Measurements from ENCODE around the gene SSH2.
"Not testable (repeated sequence)": the region's sequence is repeated elsewhere in the genome, so short reads cannot be mapped to it uniquely, and the experiment has no call there.

The SSH2 gene

DNA sequence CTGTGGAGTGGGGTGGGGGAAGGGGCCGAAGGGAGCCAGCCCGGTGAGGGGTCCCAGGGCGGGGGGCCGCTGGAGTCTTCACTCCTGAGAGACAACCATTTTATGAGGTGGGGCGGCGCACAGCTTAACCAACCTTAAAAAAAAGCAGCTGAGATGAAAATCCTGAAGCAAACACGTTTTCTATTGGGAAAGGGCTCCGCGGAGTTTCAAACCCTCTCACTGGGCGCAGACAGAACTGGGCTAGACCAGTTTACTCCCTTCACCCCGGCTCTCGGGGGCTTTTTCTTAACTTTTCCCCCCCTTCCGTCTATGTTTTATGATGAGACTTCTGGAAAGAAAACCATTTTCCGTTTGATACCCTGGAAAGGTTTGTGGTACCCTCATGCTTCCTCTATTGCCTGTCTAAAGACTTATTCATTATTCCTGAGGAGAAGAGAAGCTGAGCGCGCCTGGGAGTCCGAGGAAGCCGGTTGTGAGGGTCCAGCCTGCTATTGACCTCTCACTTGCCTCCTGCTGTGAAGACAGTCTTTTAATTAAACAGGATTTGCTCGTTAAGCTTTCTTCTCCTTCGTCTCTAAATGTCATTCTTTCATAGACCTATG is 482 bp upstream of the SSH2 start:
- no peak for DNase-seq

DNA sequence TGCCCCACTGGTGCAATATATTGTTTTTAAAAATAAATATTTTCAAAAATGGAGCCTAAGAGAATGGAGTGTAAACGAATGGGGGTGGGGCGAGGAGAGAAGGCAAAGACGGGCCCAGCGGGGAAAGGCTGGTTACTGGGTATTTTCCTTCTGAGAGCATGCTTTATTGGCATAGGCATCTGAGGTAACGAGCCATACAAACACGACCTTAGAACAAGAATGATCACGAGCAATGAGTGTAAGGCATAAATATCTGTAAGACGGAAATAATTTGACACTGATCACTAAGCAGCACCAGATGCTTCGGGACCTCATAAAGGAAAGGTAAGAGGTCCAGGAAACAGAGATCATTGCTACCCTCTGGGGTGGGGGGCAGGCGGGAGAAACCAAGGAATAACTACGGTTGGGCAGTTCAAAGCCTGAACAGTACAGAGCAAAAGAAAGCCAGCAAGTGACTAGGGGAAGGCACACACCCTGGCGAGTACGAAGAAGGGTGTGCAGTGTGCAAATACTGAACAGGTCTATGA is 959 bp downstream of the SSH2 start:
- DNase-seq: no peak

DNA sequence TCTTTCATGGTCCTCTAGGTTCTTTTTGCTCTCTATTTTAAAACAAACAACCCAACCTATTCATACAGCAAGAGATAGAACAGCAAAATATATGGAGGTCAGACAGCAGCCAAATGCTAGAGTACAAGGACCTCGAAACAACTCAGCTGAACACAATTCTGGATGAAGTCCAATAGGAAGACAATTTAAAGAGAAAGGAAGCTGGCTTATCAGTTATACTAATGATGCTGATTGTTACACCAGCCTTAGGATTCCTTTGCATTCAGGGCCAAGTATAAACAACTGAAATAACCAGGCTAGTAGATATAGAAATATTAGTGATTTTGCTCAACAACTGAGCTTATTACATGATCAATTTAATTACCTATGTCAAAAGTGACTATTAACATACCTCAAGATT is 2.5 kb downstream of the SSH2 start:
- no peak for DNase-seq

DNA sequence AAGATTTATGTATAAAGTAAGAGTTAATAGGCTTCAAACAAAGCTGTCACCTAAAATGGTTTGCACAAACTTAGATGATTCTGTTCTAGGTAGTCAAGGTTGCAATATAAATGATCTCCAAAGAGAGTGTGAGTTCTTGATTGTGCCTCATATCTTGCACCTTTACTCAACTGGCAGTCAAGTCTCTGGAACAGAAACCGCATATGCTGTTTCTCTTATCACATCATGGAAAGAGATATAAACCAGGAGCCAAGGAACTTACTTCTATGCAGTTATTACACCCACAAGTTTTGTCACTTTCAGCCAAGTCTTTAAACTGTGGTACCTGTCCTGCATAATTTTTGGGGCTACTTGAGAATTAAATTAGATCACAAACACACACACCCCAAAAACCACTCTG is 5.2 kb downstream of the SSH2 start:
- DNase-seq: no peak

DNA sequence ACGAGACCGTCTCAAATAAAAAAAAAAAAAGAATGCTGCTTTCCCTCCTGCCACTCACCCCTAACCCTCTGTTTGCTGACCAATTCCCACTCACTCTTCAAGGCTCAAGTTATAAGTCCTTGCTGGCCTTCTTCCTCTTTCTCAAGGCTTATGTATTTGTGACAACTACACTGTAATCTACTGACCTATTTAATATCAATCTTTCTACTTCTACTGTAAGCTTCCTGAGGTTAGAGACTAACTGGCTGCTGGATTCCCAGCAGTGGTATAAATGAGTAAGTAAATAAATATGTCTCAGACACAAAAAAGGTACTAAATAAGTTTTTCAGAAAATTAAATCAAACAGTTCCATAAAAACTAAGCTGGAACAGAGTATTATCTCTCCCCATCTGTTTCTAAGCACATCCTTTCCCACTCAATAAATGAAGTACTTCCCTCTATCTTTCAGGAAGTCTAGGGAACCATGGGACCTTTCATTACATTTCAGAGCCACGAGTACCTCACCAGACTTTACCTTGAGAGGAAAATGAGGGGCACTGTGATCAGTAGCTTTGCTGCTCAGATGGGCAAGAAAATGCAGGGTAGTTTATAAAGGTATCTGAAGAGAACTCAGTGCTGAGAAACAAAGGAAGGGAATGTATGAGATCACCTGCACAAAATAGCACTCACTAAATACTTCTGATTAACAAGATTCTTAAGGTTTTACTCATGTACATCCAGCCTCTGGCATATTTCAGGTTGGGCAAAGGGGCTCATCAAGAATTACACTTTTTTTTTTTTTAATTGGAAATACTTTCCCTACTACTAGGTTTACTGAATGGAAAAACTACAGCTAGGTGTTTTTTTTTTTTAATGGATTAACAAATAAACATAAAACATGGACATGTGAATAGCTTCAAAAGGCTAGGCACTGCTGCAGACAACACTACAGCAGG is 10.8 kb downstream of the SSH2 start:
- DNase-seq: no peak

DNA sequence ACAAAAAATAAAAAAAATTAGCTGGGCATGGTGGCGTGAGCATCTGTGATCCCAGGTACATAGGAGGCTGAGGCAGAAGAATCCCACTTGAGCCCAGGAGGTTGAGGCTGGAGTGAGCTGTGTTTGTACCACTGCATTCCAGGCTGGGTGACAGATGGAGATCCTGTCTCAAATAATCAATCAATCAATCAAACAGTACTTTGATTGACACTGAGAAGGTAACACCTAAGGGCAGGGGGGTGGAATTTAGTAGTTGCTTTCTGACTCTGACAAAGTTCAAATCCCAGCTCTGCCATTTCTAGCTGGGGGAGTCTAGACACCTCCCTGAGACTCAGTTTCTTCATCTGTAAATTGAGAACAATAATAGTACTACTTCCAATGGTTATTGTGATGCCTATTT is 12.0 kb downstream of the SSH2 start:
- no peak for DNase-seq

DNA sequence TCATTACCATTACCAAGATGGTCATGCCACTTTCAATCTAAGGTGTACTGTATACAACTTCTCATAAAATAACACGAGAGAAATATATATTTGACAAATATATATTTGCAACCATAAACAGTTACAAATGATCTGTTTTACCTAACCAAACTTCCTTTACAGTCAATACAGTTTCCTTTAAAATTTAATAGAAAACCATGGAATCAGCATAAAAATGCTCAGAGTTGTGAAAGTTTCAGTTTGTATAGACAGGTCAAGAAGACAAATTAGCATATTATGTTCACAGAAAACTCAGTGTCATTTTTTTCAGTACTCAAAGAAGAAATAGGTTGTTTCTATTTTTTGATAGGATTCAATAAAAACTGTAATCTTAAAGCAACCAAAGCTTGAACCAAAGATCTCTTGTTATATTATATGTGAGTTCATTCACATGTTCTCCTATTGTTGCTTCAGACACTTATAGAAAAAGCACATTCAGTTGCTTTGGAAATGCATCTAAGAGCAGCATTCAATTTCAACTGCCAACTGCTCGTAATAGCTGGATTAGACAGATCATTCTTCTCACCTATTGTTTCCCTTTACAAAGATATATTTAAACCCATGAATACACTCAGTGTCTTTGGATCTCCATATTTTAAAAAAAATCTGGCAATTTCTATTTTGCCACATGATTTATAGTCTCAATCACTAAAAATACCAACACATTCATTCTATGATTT is 15.1 kb downstream of the SSH2 start:
- no peak for DNase-seq

DNA sequence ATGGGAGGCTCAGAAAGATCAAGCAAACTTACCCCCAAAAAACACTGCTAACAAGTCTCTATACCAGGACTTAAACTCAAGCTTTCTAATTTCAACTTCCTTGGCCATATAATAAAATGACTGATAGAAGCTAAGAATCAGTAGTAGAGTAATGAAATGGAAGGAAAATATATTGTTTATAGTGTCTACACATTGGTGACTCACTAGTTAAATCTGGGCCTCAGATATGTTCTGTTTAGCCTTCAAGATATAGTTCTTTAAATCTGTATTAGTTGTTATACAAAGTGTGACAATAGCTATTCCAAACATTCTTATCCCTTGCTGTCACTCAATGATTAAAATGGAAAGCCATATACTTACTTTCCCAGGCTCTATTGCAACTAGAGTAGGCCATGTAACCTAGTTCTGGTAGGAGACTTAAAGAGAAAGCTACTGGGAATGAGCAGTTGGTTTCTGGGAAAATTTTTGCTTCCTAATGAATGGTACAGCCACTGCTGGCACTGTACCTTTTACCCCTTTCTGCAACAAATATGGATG is 18.3 kb downstream of the SSH2 start:
- DNase-seq: no peak

DNA sequence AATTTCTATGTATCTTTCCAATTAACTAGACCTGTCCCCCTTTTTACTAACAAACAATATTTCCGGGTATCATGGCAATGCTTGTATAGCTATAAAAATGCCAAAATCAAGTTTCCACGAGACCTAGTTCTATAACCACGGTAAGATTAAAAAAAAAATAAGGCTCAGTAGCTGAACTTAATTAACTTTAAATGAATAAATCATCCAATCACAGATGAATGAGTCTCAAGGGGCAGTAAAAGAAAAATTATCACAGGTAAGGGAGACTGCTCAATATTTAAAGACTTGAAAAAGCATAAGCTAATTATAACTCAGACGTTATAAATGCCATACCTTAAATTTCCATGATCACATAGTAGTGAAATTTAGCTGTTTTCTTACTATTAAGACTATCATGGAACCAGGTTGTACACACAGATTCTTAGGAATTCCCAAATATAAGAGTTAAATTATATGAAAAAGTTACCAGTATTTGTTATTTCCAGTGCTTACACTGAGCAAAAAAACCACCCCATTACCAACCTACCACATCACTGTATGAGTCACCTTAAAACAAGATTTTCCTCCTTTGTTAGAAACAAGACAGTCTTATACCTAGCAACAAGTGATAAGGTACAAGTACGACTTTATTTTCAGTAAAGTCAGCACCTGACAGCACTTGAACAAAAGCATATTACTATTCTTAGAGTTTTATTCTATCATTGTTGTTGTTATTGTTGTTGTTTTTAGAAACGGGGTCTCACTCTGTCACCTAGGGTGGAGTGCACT is 20.6 kb downstream of the SSH2 start:
- DNase-seq: no peak

DNA sequence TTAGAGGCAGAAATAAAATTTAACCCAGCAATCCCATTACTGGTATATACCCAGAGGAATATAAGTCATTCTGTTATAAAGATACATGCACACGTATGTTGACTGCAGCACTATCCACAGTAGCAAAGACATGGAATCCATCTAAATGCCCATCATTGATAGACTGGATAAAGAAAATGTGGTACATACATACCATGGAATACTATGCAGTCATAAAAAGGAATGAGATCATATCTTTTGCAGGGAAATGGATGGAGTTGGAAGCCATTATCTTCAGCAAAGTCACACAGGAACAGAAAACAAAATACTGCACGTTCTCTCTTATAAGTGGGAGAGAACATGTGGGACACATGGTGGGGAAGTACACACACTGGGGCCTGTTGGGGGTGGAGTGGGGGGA is 23.1 kb downstream of the SSH2 start:
- DNase-seq: no peak

DNA sequence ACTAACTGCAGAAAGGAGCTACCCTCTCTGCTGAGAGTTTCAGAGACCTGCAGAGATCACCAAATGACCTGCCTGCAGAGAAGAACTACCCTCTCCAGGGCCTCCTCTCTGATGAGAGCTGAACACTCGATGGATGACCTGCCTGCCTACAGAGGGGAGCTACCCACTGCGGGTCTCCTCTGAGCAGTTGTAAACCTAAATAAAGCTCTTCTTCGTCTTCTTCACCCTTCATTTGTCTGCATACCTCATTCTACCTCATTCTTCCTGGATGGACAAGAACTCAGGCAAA is 24.2 kb downstream of the SSH2 start:
- DNase-seq: no peak

DNA sequence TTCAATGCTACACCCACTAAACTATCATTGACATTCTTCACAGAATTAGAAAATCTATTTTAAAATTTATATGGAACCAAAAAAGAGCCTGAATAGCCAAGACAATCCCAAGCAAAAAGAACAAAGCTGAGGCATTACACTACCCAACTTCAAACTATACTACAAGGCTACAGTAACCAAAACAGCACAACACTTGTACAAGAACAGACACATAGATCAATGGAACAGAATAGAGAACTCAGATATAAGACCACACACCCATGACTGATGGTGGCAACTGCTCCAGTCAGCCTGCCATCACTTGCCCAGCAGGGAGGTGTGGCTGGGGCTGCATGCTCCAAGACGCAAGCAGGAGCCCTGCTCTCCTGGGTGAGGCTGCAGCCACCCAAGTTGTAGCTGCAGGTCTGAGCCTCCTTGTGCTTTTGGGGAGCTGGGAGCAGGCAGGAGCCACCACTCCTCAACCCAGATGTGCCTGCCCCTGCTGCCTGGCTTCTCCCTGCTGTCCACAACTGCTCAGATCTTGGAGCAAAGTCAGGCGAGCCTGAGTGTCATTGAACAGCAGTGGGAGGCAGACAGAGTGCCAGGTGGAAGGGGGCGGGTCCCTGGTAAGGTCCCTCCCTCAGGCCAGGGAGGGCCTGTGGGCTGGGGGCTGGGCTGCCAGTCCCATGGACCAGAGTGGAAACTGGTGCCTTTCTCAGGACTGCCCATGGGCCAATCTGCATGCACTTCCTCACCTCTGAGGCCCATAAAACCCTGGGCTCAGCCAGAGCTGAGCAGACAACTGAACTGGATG is 24.7 kb downstream of the SSH2 start:
- no peak for DNase-seq

DNA sequence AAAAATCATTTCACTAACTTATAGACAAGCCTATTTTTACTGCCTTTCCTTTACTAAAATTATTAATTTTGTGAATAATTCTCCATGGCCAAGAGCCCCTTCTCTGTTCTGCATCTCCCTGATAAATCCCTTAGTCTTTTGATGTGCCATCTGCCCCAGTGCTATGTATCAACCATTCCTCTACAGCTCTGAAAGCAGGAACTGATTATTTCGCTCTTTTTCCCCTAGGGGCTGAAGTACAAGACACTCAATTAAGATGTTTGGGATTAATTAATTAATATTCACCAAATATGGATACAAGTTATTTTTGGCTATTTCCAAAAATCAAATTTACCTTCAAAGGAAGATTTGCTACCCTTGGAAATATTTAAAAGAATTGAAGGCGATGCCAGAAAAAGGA is 26.6 kb downstream of the SSH2 start:
- no peak for DNase-seq

DNA sequence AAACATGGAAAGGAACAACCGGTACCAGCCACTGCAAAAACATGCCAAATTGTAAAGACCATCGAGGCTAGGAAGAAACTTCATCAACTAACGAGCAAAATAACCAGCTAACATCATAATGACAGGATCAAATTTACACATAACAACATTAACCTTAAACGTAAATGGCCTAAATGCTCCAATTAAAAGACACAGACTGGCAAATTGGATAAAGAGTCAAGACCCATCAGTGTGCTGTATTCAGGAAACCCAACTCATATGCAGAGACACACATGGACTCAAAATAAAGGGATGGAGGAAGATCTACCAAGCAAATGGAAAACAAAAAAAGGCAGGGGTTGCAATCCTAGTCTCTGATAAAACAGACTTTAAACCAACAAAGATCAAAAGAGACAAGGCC is 32.9 kb downstream of the SSH2 start:
- DNase-seq: not testable (repeated sequence)

DNA sequence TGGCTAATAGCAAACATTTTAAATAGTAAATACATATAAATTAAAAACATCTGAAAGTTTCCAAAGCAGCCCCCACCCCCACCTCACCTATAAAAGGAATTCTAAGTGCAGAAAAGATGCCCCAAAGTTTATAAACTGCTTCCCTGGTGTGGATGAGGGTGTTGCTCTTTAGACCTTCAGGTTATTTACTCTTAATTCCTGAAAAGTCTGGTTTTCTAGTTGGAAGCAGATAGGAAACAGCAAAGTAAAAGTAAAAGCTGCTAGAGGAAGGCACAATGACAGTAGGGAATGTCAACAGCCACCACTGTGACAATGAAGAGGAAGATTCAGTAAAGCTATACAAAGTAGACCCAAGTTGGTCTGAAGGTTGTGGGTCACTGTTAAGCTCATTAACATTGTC is 37.8 kb downstream of the SSH2 start:
- DNase-seq: no peak

DNA sequence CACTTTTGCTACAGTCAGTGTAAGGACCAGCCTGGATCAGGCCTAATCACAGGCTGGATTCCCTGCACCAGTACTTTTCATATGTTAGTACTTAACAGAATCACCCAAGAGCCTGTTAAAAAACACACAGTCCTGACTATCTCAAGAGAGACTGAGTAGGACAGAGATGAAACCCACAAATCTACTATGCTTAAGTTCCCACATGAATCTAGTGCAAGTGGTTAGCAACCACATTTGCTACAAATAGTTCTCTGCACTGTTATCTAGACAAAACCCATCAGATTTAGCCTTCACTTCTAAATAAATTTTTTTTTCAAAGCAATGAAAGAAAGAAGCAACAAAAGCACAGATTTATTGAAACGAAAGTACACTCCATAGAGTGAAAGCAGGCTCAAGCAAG is 38.9 kb downstream of the SSH2 start:
- no peak for DNase-seq

DNA sequence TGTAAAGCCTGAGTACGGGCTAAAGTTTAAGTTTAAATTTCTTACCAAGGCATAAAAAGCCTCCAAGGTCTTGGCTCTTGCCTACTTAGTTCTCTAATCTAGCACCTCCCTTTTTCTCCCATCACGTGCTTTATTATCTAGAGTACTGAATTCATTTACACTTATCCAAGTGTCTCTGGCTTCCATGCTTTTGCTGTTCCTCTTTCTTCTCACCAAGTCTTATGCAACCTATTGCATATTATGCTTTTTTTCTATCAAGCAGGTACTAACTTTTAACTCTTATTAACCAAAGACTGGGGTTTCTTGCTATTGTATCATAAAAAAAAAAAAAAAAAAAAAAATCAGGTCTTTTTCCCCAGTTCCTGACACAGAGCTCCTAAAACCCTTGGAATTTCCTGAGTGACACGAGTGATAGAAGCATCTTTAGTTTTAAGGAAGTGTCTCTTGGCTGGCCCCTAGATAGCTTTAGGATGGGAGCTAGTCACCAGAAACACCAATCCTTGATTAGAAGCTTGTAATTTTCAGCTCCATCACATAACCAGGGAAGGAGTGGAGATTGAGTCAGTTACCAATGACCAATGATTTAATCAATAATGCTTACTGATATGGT is 44.9 kb downstream of the SSH2 start:
- no peak for DNase-seq

DNA sequence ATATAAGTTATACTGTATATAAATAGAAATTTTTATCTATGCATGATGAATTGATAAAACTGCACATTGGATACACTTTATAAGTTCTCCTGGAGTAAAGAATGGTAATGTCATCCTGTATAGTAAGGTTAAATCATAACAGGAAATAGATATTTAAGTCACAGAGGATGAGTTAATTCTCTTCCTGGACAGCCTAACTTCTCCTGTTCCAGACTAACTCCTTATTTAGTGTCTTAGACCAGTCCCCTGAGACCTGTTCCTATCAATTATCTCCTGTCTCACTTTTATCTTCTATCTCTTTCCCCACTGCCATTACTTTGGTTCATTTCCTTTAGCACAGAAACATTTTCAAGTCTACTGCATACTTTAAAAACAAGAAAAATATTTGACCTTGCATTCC is 46.5 kb downstream of the SSH2 start:
- no peak for DNase-seq

DNA sequence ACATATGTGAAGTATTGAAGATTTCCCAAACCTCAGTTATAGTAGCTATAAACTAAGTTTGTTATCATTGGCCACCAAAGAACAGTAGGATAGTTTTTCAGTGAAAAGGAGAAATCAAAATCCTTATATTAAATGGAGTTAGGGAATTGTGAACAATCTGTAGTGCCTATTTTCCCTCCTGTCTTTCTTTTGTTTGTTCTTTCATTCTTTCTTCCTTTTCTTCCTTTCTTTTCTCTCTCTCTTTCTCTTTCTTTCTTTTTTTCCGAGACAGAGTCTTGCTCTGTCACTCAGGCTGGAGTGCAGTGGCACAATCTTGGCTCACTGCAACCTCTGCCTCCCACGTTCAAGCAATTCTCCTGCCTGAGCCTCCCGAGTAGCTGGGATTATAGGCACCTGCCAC is 48.8 kb downstream of the SSH2 start:
- DNase-seq: no peak

DNA sequence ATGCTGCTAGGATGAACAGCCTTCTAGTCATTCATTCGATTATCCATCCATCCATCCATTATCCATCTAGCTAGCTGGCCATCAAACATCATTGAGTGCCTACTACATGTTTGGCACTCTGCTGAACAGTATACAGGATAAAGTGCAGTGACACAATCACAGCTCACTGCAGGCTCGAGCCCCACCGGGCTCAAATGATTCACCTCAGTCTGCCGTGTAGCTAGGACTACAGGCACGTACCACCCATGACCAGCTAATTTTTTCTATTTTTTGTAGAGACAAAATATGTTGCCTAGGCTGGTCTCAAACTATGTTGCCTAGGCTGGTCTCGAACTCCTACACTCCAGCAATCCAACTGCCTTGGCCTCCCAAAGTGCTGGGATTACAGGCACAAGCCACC is 50.0 kb downstream of the SSH2 start:
- no peak for DNase-seq

DNA sequence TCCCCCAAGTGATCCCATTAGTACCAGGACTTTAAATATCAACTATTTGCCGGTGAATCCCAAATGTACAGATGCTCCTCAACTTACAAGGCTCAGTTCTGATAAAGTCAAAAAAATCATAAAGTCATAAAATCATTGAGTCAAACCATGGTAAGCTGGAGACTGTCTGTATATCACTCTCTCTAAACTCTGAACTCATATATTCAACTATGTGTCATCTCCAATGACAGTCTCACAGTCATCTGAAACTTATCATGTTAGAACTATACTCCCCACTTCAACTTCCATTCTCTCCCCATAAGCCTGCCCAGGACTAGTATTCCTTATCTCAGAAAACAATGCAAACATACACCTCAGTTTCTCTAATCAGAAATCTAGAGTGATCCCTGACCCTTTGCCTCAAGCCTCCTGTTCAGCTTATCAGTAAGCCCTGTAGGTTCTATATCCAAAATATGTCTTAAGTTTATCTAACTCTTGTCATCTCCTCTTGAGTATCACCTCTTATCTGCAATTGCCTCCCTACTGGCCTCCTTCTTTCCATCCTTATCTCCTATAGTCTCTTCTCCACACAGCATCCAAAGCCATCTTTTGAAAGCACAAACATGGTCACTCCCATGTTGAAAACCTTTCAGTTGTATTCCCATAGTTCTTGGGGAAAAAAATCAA is 55.0 kb downstream of the SSH2 start:
- DNase-seq: no peak

Data from NK-92 treated with Interleukin-12 subunit alpha and Interleukin-12 subunit beta, amount 100 ng/mL, for 24 hours (cell line).